Measurements from ENCODE around the gene PPP4R1.

PPP4R1 gene

GRCh38 chr18:9631814-9632496 is 17.6 kb upstream of the PPP4R1 start:
- H3K79me2 ChIP-seq (ENCODE audit: insufficient read depth, low read depth) = no peaks in the 10 kb centered on the region
- TF ChIP-seq CTCF (conservative IDR thresholded peaks at IDR 0.05; ENCODE audit: low read depth, low read length) = no peak

GRCh38 chr18:9630444-9630843 is 16.1 kb upstream of the PPP4R1 start:
- H3K9ac ChIP-seq = no peak overlapping the region
- H2AFZ ChIP-seq (ENCODE audit: low read depth) = no peak overlapping the region
- H3K4me3 ChIP-seq (IDR thresholded peaks at IDR 0.05; ENCODE audit: insufficient read depth, low read depth, low read length) = no peak overlapping the region
- H4K20me1 ChIP-seq (ENCODE audit: insufficient read depth) = no peaks in the 10 kb centered on the region
- H3K27me3 ChIP-seq (ENCODE audit: insufficient read depth, low read depth) = no peaks in the 10 kb centered on the region
- no peaks in the 10 kb centered on the region for H3K4me1 ChIP-seq (ENCODE audit: low read depth, poor library complexity, severe bottlenecking)
- no peak for TF ChIP-seq CTCF (conservative IDR thresholded peaks at IDR 0.05; ENCODE audit: low read depth, low read length)
- H3K27ac ChIP-seq = no peak overlapping the region
- no peak overlapping the region for H3K4me2 ChIP-seq
- no peaks in the 10 kb centered on the region for H3K79me2 ChIP-seq (ENCODE audit: insufficient read depth, low read depth)
- H3K36me3 ChIP-seq (ENCODE audit: insufficient read depth) = no peaks in the 10 kb centered on the region

More at GRCh38 chr18:9631814-9632496, 17.6 kb upstream of the PPP4R1 start:
- no peaks in the 10 kb centered on the region for H3K27me3 ChIP-seq (ENCODE audit: insufficient read depth, low read depth)
- no peaks in the 10 kb centered on the region for H4K20me1 ChIP-seq (ENCODE audit: insufficient read depth)
- no peak overlapping the region for H3K4me3 ChIP-seq (IDR thresholded peaks at IDR 0.05; ENCODE audit: insufficient read depth, low read depth, low read length)
- H3K36me3 ChIP-seq (ENCODE audit: insufficient read depth) = no peaks in the 10 kb centered on the region
- H3K4me2 ChIP-seq = no peak overlapping the region
- no peaks in the 10 kb centered on the region for H3K4me1 ChIP-seq (ENCODE audit: low read depth, poor library complexity, severe bottlenecking)
- H2AFZ ChIP-seq (ENCODE audit: low read depth) = no peak overlapping the region
- no peak overlapping the region for H3K27ac ChIP-seq
- no peak overlapping the region for H3K9ac ChIP-seq

GRCh38 chr18:9629709-9630108 is 15.3 kb upstream of the PPP4R1 start:
- Histone ChIP-seq H4K20me1 (ENCODE audit: insufficient read depth) (no peaks in the 10 kb centered on the region), H3K4me3 (IDR thresholded peaks at IDR 0.05; ENCODE audit: insufficient read depth, low read depth, low read length) (no peak overlapping the region), H3K4me1 (ENCODE audit: low read depth, poor library complexity, severe bottlenecking) (no peaks in the 10 kb centered on the region), H3K79me2 (ENCODE audit: insufficient read depth, low read depth) (no peaks in the 10 kb centered on the region), H3K4me2 (no peak overlapping the region), H2AFZ (ENCODE audit: low read depth) (no peak overlapping the region), H3K27ac (no peak overlapping the region), H3K27me3 (ENCODE audit: insufficient read depth, low read depth) (no peaks in the 10 kb centered on the region), H3K36me3 (ENCODE audit: insufficient read depth) (no peaks in the 10 kb centered on the region), H3K9ac (no peak overlapping the region)
- no peak for TF ChIP-seq CTCF (conservative IDR thresholded peaks at IDR 0.05; ENCODE audit: low read depth, low read length)

- Histone ChIP-seq H3K27me3 (ENCODE audit: insufficient read depth, low read depth) (no peaks in the 10 kb centered on the region), H3K27ac (no peak overlapping the region), H3K4me2 (no peak overlapping the region), H3K9ac (no peak overlapping the region), H3K79me2 (ENCODE audit: insufficient read depth, low read depth) (no peaks in the 10 kb centered on the region), H3K4me1 (ENCODE audit: low read depth, poor library complexity, severe bottlenecking) (no peaks in the 10 kb centered on the region), H3K4me3 (IDR thresholded peaks at IDR 0.05; ENCODE audit: insufficient read depth, low read depth, low read length) (no peak overlapping the region), H4K20me1 (ENCODE audit: insufficient read depth) (no peaks in the 10 kb centered on the region), H2AFZ (ENCODE audit: low read depth) (no peak overlapping the region), H3K36me3 (ENCODE audit: insufficient read depth) (no peaks in the 10 kb centered on the region)
- no peak for TF ChIP-seq CTCF (conservative IDR thresholded peaks at IDR 0.05; ENCODE audit: low read depth, low read length)
These were observed 14.6 kb upstream of the PPP4R1 start for GRCh38 chr18:9628984-9629383.

All from KMS-11 (cell line).